ENCODE results near the gene B3GLCT. TPM values are rescaled to one million over a fixed set of nuclear protein-coding genes. Genes with fewer than 3 reads are reported as not detected.

B3GLCT gene
- total RNA-seq, 2 donors from 2014 or later, result 2.8 to 3.1 TPM

DNA sequence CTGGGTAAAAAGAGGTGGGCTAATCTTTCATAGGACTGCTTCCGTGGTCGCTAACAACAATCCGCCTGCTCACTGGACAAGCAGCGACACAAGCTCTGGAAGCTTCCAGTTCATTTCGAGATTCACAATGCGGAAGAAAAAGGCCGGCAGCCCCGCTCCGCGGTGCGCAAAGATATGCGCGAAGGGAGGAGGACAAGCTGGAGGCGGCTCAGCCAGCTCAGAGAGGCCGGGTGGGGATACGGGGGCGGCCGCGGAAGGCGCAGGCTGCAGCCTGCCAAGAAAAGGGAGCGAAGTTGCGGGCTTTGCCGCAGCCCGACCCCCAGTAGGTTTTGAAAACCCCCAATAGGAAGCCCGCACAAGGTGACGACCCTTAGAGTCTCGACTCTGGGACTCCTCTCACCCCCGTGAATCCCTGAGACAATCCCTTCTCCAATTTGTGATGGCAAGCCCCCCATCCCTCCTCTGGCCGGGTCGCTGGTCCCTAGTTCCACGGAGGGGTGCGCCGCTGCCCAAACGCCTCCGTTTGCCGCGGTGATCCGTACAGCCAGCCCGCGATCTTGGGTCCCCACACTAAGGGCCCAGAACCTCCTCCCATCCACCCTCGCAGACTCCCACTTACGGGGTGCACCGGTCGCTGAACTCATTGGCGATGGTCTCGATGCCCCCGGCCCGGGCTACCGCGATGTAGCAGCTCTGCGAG, 38.8 kb upstream of the B3GLCT start:
- Histone ChIP-seq H3K36me3 (no peaks in the 10 kb centered on the region), H3K27ac (peak overlapping the region; percentile 99), H3K9me3 (no peaks in the 10 kb centered on the region), H3K27me3 (no peaks in the 10 kb centered on the region), H3K4me3 (peak overlapping the region; percentile 86), H3K9ac (ENCODE audit: low read depth in 2 of 2, low read length in 2 of 2) (peak overlapping the region; percentile 79 to 97), H3K4me1 (no peaks in the 10 kb centered on the region)
- DNase-seq, result peak; percentile 82
- TF ChIP-seq, protein P1, sequence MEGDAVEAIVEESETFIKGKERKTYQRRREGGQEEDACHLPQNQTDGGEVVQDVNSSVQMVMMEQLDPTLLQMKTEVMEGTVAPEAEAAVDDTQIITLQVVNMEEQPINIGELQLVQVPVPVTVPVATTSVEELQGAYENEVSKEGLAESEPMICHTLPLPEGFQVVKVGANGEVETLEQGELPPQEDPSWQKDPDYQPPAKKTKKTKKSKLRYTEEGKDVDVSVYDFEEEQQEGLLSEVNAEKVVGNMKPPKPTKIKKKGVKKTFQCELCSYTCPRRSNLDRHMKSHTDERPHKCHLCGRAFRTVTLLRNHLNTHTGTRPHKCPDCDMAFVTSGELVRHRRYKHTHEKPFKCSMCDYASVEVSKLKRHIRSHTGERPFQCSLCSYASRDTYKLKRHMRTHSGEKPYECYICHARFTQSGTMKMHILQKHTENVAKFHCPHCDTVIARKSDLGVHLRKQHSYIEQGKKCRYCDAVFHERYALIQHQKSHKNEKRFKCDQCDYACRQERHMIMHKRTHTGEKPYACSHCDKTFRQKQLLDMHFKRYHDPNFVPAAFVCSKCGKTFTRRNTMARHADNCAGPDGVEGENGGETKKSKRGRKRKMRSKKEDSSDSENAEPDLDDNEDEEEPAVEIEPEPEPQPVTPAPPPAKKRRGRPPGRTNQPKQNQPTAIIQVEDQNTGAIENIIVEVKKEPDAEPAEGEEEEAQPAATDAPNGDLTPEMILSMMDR (IDR thresholded peaks at IDR 0.05), result no peak
- intact Hi-C loops (cut with DNase I), result no loop called here

DNA sequence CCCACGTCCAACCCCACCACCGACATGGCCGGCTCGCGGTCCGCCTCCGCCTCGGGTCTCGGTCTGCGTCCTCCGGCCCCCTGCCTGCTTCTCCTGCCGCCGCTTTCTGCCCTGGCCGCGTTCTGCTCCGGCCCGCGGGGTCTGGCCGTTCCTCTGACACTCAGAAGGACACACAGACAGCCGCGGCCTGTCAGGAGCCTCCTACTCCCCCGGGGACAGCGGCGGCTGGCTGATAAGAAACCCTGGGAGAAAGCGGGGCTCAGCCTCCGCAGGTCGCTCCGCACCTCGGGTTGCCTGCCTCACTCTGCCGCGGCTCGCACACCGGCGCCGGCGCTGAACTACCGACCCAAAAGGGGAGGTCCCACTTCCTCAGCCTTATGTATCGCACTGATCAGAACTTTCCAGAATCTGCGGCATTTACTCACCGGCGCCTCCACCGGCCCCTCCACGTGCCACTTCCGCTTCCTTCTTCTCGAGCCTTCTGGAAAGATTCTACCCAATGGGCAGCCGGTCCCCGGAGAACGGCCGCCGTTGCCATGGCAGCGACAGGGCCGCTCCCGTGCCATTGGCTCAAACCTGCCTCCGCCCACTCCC, 38.1 kb upstream of the B3GLCT start, which contains the start of gene HSPH1:
Gene HSPH1, minus strand, starts transcription at position 348 of the 594 bp plus-strand sequence. Its CDS starts 322 bp downstream, at position 26.
- DNase-seq, result peak; percentile 99
- TF ChIP-seq, protein P1 (IDR thresholded peaks at IDR 0.05), result no peak
- H3K4me1 ChIP-seq, result no peaks in the 10 kb centered on the region
- peak within 1 kb of the TSS; percentile 79 to 97 for H3K9ac ChIP-seq (ENCODE audit: low read depth in 2 of 2, low read length in 2 of 2)
- intact Hi-C loops (cut with DNase I), result loop anchor here (2.0 kb wide), 1 partner anchor 37 kb away; the partner anchor contains the start of gene B3GLCT
- no peaks in the 10 kb centered on the region for H3K36me3 ChIP-seq
- no peaks in the 10 kb centered on the region for H3K27me3 ChIP-seq
- H3K27ac ChIP-seq, result peak within 1 kb of the TSS; percentile 99
- peak within 1 kb of the TSS; percentile 86 for H3K4me3 ChIP-seq
- H3K9me3 ChIP-seq, result no peaks in the 10 kb centered on the region

DNA sequence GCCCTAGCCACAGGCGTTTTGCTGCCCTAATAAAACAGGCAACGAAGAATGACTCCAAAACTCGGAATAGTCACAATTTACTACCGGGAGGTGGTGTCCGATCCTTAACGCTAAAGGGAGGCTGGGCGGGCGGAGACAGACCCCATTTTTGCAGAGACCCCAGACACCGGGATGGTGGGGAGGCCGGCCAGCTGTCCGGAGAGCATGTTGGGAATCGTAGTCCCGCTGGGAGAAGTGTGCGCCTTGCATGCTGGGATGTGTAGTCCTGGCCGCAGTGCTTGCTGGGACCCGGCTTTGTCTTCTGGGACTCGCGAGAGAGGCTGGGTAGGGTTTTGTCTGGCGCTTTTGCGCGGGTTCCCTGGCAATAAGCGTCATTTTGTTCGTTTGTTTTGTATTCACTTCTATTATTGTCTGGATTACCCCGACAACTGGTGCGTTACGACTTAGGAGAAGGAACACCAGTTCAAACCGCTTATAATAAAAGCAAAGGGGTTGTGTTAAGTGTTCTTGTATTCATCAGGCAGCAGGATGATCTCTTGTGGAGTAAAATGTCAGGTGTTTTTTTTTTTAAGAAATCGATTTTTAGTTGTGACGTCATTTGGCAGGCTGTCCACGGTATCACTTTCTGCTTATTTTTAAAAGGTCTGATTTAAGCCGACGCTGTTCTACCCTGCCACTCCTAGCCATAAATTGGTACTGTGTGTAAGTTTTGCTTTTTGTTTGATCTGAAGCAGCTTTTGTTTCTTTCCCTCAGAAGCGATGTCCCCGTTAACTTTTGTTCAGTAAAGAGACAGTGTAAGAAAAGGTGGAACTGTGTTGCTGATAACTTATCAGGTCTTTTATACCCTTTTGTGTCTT, 37.4 kb upstream of the B3GLCT start:
- peak overlapping the region; percentile 86 for H3K4me3 ChIP-seq
- peak overlapping the region; percentile 44 to 79 for H3K9ac ChIP-seq (ENCODE audit: low read depth in 2 of 2, low read length in 2 of 2)
- DNase-seq, result peak; percentile 98
- H3K9me3 ChIP-seq, result no peaks in the 10 kb centered on the region
- H3K36me3 ChIP-seq, result no peaks in the 10 kb centered on the region
- intact Hi-C loops (cut with DNase I), result loop anchor here (2.0 kb wide), 1 partner anchor 36 kb away; the partner anchor contains the start of gene B3GLCT
- no peaks in the 10 kb centered on the region for H3K27me3 ChIP-seq
- TF ChIP-seq, protein P1 (IDR thresholded peaks at IDR 0.05), result no peak
- H3K4me1 ChIP-seq, result no peaks in the 10 kb centered on the region
- H3K27ac ChIP-seq, result peak overlapping the region; percentile 99

DNA sequence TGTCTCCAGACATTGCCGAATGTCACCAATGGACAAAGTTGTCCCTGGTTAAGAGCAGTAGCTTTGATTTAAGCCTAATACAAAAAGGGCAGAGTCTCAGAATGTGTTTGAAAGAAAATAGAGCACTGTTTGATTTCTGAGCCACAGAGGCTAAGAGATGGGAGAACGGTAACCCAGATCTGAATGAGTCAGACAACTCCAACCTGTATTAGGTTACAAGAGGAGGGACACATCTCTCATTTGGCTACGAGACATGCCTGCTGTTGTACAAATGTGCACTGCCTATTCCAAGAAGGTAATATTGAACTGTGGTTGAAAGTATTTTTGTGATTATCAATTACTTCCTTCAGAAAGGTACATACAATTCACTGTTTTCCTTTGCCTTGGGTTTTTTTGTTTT, 33.2 kb upstream of the B3GLCT start:
- Histone ChIP-seq H3K27ac (no peak overlapping the region), H3K27me3 (no peaks in the 10 kb centered on the region), H3K9me3 (no peaks in the 10 kb centered on the region), H3K4me1 (no peaks in the 10 kb centered on the region), H3K36me3 (no peaks in the 10 kb centered on the region), H3K4me3 (no peak overlapping the region), H3K9ac (ENCODE audit: low read depth in 2 of 2, low read length in 2 of 2) (no peak overlapping the region)
- DNase-seq, result no peak
- TF ChIP-seq, protein P1 (IDR thresholded peaks at IDR 0.05), result no peak
- intact Hi-C loops (cut with DNase I), result no loop called here

DNA sequence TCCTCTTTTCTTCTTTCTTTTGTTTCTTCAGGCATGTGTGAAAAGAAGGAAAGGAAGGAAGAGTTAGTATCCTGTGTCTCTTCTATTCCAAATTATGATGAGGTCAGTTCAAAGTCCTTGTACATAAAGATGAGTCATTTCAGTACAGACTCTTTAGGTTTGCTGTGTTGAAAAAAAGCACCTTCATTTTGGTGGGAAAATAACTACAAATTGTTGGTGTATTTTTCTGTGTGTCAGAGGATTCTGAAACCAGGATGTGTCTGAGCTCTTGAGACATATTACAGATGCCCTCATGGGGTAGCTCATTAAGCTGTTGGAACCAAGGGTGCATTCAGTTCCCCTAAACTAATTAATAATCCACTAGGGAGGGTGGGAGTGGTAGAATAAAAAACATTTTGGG, 32.3 kb upstream of the B3GLCT start:
- H3K27me3 ChIP-seq, result no peaks in the 10 kb centered on the region
- TF ChIP-seq, protein P1 (IDR thresholded peaks at IDR 0.05), result no peak
- no peak for DNase-seq
- H3K4me3 ChIP-seq, result no peak overlapping the region
- no peak overlapping the region for H3K27ac ChIP-seq
- H3K9me3 ChIP-seq, result no peaks in the 10 kb centered on the region
- H3K36me3 ChIP-seq, result no peaks in the 10 kb centered on the region
- H3K4me1 ChIP-seq, result no peaks in the 10 kb centered on the region
- no peak overlapping the region for H3K9ac ChIP-seq (ENCODE audit: low read depth in 2 of 2, low read length in 2 of 2)
- intact Hi-C loops (cut with DNase I), result no loop called here

All from colonic mucosa (tissue), 4 donors.